Cardiac fibroblast (primary cell): ENCODE measurements around the gene OR51B5.

Experiments used
- DNase-seq, 2 donors: peaks; one replicate each; pipeline versions ENCODE4 v3.0.0 to v3.0.0-alpha.2; 2010; ENCODE audit warnings: low read depth in 2 of 2
- H3K4me3 ChIP-seq, 2 donors: replicated peaks in 1 of 2; 1 replicate in 1 of 2; 2 replicates in 1 of 2; pipeline ENCODE4 v1.5.1; 2011; ENCODE audit warnings: low read depth in 2 of 2, low read length in 2 of 2, mild to moderate bottlenecking in 2 of 2, moderate library complexity in 1 of 2
- TF ChIP-seq, protein P1 (sequence below): IDR thresholded peaks from one replicate; pipeline ENCODE4 v1.5.1; 2011; ENCODE audit warnings: low read depth, mild to moderate bottlenecking, low read length, inconsistent platforms

OR51B5 gene, protein sequence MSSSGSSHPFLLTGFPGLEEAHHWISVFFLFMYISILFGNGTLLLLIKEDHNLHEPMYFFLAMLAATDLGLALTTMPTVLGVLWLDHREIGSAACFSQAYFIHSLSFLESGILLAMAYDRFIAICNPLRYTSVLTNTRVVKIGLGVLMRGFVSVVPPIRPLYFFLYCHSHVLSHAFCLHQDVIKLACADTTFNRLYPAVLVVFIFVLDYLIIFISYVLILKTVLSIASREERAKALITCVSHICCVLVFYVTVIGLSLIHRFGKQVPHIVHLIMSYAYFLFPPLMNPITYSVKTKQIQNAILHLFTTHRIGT

DNA sequence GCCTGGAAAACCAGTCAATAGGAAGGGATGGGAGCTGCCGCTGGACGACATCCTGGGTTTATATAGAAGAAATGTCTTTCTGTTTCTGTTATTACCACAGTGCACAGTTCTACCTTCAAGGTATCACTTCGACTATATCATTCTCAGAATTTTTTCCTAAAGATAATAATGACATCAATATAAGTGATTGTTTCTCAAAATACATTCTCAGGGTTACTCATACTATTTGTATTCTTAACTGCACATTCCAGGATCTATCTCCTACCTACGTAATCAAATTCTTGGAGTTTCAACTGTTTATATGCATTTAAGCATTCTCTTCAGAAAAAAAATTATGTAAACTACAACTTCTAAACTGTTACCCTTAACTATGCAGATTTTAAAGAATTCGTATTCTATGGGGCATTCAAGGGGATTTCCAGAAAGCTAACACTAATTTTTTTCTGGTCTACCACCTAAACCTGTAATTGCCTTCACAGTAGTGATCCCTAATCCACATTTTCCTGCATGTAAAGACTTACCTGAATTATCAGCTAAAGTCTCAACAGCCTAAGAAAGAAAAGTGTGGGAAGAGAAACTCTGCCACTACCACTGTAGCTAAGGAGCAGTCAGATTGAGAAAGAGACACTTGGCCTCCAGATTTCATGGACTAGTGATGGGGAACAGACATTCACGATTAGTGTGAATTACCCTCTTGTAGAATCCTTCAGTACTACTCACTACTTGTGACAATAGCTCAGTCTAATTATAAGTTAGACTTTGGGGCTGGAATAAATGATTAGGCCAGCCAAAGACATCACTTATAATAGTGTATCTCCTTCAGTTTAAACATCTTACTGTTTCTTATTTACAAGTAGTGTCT is at the start of gene OR51B5:
TSS of gene OR51B5 (minus strand) at position 51 of the 862 bp plus-strand sequence. CDS start at position 51, 0 bp downstream.
- DNase-seq, result peak in 1 of 2 donors; percentile 65
- TF ChIP-seq, protein P1, sequence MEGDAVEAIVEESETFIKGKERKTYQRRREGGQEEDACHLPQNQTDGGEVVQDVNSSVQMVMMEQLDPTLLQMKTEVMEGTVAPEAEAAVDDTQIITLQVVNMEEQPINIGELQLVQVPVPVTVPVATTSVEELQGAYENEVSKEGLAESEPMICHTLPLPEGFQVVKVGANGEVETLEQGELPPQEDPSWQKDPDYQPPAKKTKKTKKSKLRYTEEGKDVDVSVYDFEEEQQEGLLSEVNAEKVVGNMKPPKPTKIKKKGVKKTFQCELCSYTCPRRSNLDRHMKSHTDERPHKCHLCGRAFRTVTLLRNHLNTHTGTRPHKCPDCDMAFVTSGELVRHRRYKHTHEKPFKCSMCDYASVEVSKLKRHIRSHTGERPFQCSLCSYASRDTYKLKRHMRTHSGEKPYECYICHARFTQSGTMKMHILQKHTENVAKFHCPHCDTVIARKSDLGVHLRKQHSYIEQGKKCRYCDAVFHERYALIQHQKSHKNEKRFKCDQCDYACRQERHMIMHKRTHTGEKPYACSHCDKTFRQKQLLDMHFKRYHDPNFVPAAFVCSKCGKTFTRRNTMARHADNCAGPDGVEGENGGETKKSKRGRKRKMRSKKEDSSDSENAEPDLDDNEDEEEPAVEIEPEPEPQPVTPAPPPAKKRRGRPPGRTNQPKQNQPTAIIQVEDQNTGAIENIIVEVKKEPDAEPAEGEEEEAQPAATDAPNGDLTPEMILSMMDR, result no peak
- H3K4me3 ChIP-seq, result no peak within 1 kb of the TSS

DNA sequence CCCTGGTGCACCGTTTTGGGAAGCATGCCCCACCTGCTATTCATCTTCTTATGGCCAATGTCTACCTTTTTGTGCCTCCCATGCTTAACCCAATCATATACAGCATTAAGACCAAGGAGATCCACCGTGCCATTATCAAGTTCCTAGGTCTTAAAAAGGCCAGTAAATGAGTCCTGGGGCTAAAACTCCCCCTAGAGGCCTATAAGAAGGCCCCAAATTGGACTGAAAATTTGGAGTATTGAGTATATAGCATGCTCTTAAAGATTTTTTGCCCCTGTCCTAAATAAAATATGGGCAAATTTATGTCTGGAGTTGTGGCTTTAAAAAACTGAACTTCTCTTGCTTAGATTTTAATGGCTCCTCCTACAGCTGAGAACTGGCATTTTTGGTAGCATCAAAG is 46.9 kb upstream of the OR51B5 start:
- no peak for DNase-seq
- TF ChIP-seq, protein P1, result no peak
- H3K4me3 ChIP-seq, result no peak overlapping the region

GRCh38 chr11:5384335-5384734 is 41.0 kb upstream of the OR51B5 start:
- no peak for DNase-seq
- TF ChIP-seq, protein P1, result no peak
- no peak overlapping the region for H3K4me3 ChIP-seq

- H3K4me3 ChIP-seq, result no peak within 1 kb of the TSS
Measured at GRCh38 chr11:5383576-5383975, 40.3 kb upstream of the OR51B5 start, which contains the start of gene OR51M1. TSS of gene OR51M1 (plus strand) at chr11:5383812. CDS start at chr11:5389399, 5,587 bp downstream.

DNA sequence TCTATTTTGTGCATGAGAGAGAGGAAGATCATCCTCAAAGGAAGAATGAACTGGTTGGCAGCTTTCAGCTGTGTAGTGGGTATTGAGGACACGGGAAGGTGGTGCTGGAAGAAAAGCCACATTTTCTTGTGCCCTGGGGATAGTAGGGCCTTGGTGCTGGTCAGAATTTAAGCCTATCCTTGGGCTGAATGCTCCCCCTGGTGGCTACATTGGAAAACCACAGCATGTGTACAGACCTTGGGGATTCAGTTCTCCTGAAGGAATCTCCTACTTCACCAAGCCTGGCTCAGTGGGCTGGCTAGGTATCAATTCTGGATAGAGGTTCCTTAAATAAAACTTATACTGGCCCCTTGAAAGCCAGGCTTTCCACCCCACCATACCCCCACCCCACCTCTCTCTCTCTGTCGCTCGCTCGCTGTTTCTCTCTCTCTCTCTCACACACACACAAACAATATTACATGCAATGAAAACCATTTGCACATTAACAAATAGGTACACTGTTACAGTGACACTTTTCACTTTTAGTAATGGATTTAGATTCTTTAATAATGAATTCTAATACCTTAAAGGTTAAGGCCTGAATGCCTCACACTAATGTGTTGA is 37.5 kb upstream of the OR51B5 start:
- no peak overlapping the region for H3K4me3 ChIP-seq
- TF ChIP-seq, protein P1, result peak; percentile 81
- DNase-seq, result peak; percentile 82 to 83

More at GRCh38 chr11:5383576-5383975, 40.3 kb upstream of the OR51B5 start, which contains the start of gene OR51M1:
- TF ChIP-seq, protein P1, result no peak
- DNase-seq, result no peak

GRCh38 chr11:5369789-5370188 is 26.5 kb upstream of the OR51B5 start:
- peak; percentile 64 to 72 for DNase-seq
- no peak overlapping the region for H3K4me3 ChIP-seq
- TF ChIP-seq, protein P1, result peak; percentile 50
